ENCODE results near the gene REN. TPM values are rescaled to one million over a fixed set of nuclear protein-coding genes. Genes with fewer than 3 reads are reported as not detected.

The REN gene
- total and polyA plus RNA-seq, 2 of the 8 experiments (the other 6 are each of a cell fraction or from before 2014, with no cell fraction given), result 0.05 TPM; not detected in 1

- TF ChIP-seq HDAC2 (IDR thresholded peaks at IDR 0.05; ENCODE audit: borderline replicate concordance in 1 of 2, low read depth in 2 of 2, low read length in 2 of 2) (no peak), CHD2 (IDR thresholded peaks at IDR 0.05; ENCODE audit: low read length) (no peak), SIRT6 (IDR thresholded peaks at IDR 0.05; ENCODE audit: low read length) (no peak), TAF7 (optimal IDR thresholded peaks at IDR 0.05; ENCODE audit: borderline replicate concordance, low read depth, low read length) (no peak), KDM4A (IDR thresholded peaks at IDR 0.05; ENCODE audit: low read depth, low read length, severe bottlenecking) (no peak), RXRA (IDR thresholded peaks at IDR 0.05; ENCODE audit: insufficient read depth, low read depth, low read length) (no peak), CBX5 (IDR thresholded peaks at IDR 0.05; ENCODE audit: low read depth, low read length) (no peak)
Measured at GRCh38 chr1:204204944-204205343, 38.8 kb upstream of the REN start (continued).
